Measurements from ENCODE around the gene PPARGC1A.

The PPARGC1A gene

DNA sequence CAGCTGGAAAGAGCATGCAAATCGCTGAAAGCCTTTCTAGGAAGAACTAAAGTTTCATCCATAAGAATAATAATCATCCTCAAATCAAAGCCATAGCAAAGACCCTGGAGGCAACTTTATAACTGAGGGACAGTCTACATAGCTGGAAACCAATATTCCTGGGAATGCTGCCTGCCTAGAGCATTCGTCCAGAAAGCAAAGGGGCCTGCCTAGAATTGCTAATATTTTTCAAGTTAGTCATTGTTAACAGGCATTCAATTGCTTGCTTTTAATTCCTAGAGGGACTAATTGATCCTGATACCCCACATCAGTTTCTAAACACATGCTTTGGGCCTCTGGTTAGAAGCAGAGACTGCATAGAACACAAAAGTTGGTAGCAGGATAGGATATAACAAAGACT is 4.2 kb upstream of the PPARGC1A start:
- Mint-ChIP-seq H3K4me3 (no peak overlapping the region), H3K36me3 (ENCODE audit: low read depth) (no peaks in the 10 kb centered on the region), H3K27ac (no peak overlapping the region), H3K27me3 (ENCODE audit: low read depth) (peaks cover 7% of the 10 kb centered on the region), H3K9me3 (no peaks in the 10 kb centered on the region), H3K4me1 (ENCODE audit: low read depth) (peaks cover 3% of the 10 kb centered on the region)

DNA sequence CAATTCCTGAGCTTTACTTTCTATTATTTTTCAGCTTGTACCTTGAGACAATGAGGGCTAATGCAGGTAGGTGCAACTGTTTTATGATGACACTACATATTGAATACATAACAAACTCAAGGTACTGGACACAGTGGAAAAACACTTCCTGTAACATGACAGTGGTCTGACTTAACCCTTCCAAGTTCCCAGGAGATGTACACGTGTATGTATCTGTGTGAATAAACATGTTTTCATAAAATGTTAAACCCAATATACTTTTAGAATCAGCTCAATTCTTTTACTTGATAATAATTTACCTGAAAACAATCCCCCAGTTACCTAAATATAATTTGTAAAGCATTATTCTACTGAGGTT is 1.2 kb upstream of the PPARGC1A start:
- peaks cover 8% of the 10 kb centered on the region for H3K4me1 Mint-ChIP-seq (ENCODE audit: low read depth)
- H3K36me3 Mint-ChIP-seq (ENCODE audit: low read depth): no peaks in the 10 kb centered on the region
- H3K27me3 Mint-ChIP-seq (ENCODE audit: low read depth): peaks cover 16% of the 10 kb centered on the region
- no peaks in the 10 kb centered on the region for H3K9me3 Mint-ChIP-seq
- no peak overlapping the region for H3K4me3 Mint-ChIP-seq
- no peak overlapping the region for H3K27ac Mint-ChIP-seq

DNA sequence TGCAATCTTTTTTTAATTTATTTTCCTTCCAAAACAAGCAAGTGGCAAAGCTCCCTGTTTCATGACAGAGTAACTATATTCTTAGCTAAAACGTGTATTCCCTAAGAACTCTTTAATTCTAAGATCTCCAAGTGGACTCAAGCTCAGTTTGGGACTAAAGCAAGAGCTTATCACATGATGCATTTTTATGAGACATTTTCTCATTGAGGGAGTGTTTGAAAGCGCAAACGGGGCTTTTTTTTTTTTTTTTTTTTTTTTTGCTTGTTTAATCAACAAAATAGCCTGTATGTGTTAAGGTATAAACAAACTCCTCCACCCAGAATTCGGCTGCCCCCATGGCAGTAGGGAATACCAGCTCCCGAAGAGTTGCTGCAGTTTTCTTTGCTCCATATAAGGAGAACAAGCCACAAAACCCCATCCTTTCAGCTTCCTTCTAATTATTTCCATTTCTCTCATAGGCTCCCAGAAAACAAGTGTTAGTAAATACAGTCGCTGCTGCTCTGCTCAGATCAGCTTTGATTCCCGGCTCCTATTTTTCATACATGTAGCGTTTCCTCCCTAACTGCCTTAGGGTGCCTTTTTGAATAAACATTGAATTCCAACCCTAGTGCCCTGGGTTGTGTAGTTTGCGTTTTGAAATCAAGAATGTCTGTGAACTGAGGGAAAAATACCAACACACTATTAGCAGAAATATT is 669 bp upstream of the PPARGC1A start:
- Mint-ChIP-seq H3K9me3 (no peaks in the 10 kb centered on the region), H3K27me3 (ENCODE audit: low read depth) (peaks cover 16% of the 10 kb centered on the region), H3K36me3 (ENCODE audit: low read depth) (no peaks in the 10 kb centered on the region), H3K4me1 (ENCODE audit: low read depth) (peaks cover 8% of the 10 kb centered on the region), H3K27ac (no peak overlapping the region), H3K4me3 (no peak overlapping the region)

DNA sequence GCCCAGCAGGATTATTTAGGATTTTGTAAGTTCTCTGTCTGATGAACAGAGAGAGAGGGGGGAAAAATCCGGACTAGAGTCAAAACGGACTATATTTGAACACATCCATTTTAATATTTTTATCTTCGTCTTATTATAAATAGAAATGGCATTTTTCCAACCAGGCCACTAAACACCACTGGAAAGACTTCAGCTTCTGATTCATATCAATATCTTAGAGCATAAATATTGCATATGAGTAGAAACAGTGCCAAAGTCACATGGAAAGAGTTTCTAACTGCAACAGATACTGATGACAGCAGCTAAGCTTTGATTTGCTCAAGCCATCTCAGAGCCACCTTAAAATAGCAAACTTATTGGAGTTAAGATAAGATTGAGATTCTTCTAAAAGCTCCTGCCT is 456 bp downstream of the PPARGC1A start:
- H3K27me3 Mint-ChIP-seq (ENCODE audit: low read depth): peaks cover 16% of the 10 kb centered on the region

DNA sequence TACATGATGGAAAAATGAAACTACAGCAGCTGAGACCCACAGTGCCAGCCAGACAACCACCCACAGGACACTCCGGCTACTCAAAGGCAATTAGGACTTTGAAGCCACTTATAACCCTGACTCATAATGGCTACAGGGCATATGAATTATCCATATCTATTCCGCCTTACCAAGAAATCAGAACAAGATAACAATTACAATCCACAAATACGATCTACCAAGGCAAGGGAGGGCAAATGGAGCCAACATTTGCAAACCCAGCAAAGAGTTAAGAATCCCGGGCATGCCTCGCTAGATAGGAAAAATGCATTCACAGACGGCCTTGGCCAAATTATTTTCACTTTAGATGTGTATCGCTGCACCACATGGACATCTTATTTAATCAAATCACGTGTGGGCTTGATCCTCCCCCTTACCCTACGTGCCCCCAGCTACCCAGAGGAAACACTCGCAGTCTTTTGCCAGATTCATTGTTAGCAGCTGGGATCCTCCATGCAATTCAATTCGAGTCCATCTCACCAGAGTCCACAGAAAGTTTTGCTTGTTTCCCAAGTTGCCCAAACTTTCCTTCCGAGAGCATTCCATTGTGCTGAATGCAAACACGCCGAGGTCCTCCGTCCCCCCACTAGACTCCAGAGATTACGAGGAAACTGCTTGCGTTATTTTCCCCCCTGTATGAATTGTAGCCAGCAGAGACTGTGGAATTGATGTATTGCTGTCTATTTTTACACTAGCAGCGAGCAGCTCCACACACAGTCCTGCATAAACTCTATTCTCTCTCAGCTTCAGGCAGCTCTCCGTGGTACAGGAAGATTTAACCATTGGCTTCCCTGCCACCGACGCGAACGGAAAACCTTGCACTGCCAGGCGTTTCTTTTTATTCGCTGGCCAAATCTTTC is 1.2 kb downstream of the PPARGC1A start:
- Mint-ChIP-seq H3K27ac (no peak overlapping the region), H3K4me3 (no peak overlapping the region), H3K27me3 (ENCODE audit: low read depth) (peaks cover 16% of the 10 kb centered on the region), H3K36me3 (ENCODE audit: low read depth) (no peaks in the 10 kb centered on the region), H3K4me1 (ENCODE audit: low read depth) (peaks cover 8% of the 10 kb centered on the region), H3K9me3 (no peaks in the 10 kb centered on the region)

More for the DNA sequence above, 456 bp downstream of the PPARGC1A start:
- Mint-ChIP-seq H3K9me3 (no peaks in the 10 kb centered on the region), H3K4me3 (no peak overlapping the region), H3K27ac (no peak overlapping the region), H3K4me1 (ENCODE audit: low read depth) (peaks cover 8% of the 10 kb centered on the region), H3K36me3 (ENCODE audit: low read depth) (no peaks in the 10 kb centered on the region)

DNA sequence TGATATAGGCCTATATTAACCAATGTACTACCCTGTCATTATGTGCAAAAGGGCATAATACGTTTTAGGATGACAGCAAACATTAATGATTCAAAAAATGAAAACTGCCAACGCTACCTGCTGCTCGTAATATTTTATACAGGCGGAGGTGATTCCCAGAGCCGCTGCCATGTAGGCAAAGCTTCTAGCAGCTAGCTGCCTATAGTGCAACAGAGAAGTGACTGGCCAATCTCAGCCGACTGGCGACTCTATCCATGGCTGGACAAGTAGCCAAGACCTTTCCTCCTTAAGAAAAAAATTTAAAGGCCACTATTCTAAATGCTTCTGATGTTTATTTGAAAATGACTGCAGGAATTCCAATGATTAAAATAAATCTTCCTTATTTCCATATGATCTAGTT is 1.9 kb downstream of the PPARGC1A start:
- no peak overlapping the region for H3K4me3 Mint-ChIP-seq
- H3K27ac Mint-ChIP-seq: no peak overlapping the region
- H3K4me1 Mint-ChIP-seq (ENCODE audit: low read depth): peaks cover 8% of the 10 kb centered on the region
- no peaks in the 10 kb centered on the region for H3K36me3 Mint-ChIP-seq (ENCODE audit: low read depth)
- no peaks in the 10 kb centered on the region for H3K9me3 Mint-ChIP-seq
- peaks cover 16% of the 10 kb centered on the region for H3K27me3 Mint-ChIP-seq (ENCODE audit: low read depth)

DNA sequence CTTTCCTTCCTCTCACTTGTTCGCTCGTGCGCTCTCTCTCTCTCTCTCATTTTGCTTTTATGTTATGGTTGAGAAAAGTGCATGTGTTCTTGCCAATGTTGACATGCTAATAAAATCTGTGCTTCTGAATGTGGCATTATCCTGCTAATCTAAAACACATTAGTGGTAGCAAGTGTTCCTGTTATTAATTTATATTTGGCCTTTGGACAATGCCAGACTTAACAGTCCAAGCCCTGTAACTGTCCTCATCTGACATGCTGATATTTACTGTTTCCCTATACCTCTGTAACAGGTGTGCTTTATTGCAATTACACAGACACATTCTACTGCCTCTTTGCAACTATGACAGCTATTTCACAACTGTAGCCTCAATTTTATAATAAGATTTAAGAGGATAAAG is 2.7 kb downstream of the PPARGC1A start:
- Mint-ChIP-seq H3K4me3 (no peak overlapping the region), H3K9me3 (no peaks in the 10 kb centered on the region), H3K27ac (no peak overlapping the region), H3K27me3 (ENCODE audit: low read depth) (peaks cover 16% of the 10 kb centered on the region), H3K36me3 (ENCODE audit: low read depth) (no peaks in the 10 kb centered on the region), H3K4me1 (ENCODE audit: low read depth) (peaks cover 8% of the 10 kb centered on the region)

DNA sequence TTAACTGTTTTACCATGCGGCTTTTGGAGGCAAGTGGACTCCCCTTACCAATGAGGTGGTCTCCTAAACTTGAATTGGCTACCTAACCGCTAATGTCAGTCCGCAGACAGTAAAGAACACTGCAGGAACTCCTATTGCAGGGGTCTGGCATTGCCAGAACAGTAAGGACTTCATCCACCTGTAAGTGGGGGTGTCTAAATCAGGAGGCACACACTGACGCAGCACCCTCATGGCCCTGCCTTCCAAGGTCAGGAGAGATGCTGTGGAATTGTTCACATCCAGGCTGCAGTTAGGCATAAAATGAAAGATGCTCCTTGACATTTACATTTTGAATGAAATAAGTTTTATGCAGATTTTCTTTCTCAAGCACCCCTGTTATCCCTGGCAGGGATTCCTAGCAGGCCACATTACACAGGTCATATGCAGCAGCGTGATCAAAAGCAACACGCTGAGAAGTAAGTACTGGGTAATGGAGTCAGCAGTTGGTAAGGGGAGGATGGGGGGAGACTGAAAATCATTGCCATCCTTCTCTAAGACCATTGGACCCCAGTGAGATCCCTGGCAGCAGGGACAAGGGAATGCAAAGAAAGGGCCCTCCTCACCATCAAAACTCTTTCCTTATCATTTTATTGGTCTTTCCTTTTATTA is 3.8 kb downstream of the PPARGC1A start:
- H3K27ac Mint-ChIP-seq: no peak overlapping the region
- H3K36me3 Mint-ChIP-seq (ENCODE audit: low read depth): no peaks in the 10 kb centered on the region
- H3K27me3 Mint-ChIP-seq (ENCODE audit: low read depth): peaks cover 16% of the 10 kb centered on the region
- no peak overlapping the region for H3K4me3 Mint-ChIP-seq
- peaks cover 8% of the 10 kb centered on the region for H3K4me1 Mint-ChIP-seq (ENCODE audit: low read depth)
- H3K9me3 Mint-ChIP-seq: no peaks in the 10 kb centered on the region

DNA sequence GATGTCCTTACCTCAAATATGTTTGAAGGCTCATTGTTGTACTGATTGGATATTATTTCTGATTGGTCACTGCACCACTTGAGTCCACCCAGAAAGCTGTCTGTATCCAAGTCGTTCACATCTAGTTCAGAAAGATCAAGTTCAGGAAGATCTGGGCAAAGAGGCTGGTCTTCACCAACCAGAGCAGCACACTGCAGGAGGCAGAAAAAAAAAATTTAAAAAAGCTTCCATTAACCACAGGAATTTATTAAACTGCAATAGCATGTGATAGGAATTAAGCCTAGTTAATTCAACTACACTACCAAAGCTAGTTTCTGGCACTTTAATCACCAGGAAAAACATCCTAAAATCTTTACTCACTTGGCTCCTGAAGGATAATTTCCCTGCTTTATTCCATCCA is 5.1 kb downstream of the PPARGC1A start:
- no peaks in the 10 kb centered on the region for H3K36me3 Mint-ChIP-seq (ENCODE audit: low read depth)
- no peak overlapping the region for H3K4me3 Mint-ChIP-seq
- H3K9me3 Mint-ChIP-seq: no peaks in the 10 kb centered on the region
- H3K4me1 Mint-ChIP-seq (ENCODE audit: low read depth): peaks cover 7% of the 10 kb centered on the region
- H3K27me3 Mint-ChIP-seq (ENCODE audit: low read depth): peaks cover 14% of the 10 kb centered on the region
- H3K27ac Mint-ChIP-seq: no peak overlapping the region

DNA sequence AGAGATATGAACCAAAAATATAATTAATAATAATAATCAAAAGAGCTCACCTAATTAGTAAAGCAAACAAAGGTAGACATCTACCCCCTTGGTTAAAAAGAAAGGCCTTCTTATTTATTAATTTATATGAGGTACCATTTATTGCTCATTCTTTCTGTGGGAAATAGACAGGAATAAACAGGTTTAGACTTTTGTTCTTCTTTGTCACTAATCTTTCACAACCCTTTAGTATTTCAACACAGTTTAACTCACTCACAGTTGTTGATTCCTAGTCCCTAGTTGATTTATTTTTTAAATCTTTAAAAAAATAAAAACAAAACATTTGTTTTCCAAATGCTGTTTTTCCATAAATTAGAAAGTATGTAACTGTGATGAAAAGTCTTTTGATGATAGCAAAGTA is 5.6 kb downstream of the PPARGC1A start:
- H3K27ac Mint-ChIP-seq: no peak overlapping the region
- peaks cover 11% of the 10 kb centered on the region for H3K27me3 Mint-ChIP-seq (ENCODE audit: low read depth)
- peaks cover 6% of the 10 kb centered on the region for H3K4me1 Mint-ChIP-seq (ENCODE audit: low read depth)

DNA sequence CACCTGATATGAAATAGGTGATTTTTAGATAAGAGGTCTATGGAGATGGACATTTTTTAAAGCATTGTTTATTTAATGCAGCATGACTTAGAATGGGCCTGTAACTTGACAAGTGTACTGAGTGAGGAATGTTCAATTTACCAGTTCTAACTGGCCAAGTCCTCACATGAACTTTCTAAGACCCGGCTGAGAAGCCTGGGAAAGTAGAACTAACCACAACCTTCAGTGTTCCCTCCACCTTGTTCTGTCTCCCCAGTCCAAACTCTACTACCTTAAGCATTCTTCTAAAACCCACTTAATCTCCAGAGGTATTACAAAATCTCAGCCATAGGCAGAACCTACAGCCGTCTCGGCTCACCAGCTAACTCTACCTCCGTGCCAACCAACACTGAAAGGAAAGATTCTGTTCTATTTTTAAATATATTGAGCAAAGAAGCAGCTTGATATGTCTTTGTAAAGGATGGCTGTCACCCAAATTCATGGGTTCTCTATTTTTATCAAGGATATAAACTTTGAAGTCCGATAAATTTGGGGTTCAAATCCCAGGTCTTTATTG is 6.8 kb downstream of the PPARGC1A start:
- H3K9me3 Mint-ChIP-seq: no peaks in the 10 kb centered on the region
- H3K27me3 Mint-ChIP-seq (ENCODE audit: low read depth): no peaks in the 10 kb centered on the region
- H3K36me3 Mint-ChIP-seq (ENCODE audit: low read depth): no peaks in the 10 kb centered on the region
- H3K4me3 Mint-ChIP-seq: no peak overlapping the region
- no peaks in the 10 kb centered on the region for H3K4me1 Mint-ChIP-seq (ENCODE audit: low read depth)
- H3K27ac Mint-ChIP-seq: no peak overlapping the region

More for the DNA sequence above, 5.6 kb downstream of the PPARGC1A start:
- H3K4me3 Mint-ChIP-seq: no peak overlapping the region
- no peaks in the 10 kb centered on the region for H3K36me3 Mint-ChIP-seq (ENCODE audit: low read depth)
- no peaks in the 10 kb centered on the region for H3K9me3 Mint-ChIP-seq

DNA sequence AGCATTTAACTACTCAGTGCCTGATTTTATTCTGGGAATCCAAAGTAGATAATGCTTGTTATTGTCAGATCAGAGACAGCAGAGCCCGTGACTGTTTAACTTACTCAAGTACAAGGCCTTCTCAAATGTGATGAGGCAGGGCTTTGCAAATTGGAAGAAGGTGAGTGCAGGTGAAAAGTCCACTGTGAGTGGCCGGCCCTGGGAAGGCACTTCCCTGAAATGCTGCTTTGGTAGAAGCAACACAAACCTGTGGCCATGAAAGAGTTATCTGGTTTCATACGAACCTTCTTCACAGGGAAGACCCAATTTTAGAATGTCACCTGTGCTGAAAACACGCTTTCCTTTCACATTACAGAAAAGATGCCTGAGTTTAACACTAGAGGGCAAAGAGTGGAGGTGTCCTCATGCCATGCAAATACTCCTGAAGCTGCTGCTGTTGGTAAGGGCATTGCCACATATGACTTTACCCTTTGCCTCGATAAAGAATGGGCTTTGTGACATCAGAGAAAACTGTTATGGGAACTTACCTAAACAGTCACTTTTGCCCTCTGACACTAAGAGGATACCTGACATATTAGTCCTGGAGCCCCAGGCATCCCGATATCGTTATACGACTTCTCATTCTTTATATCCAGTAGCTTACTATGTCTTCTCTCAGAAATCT is 8.0 kb downstream of the PPARGC1A start:
- no peaks in the 10 kb centered on the region for H3K27me3 Mint-ChIP-seq (ENCODE audit: low read depth)
- no peaks in the 10 kb centered on the region for H3K36me3 Mint-ChIP-seq (ENCODE audit: low read depth)
- H3K27ac Mint-ChIP-seq: no peak overlapping the region
- H3K9me3 Mint-ChIP-seq: no peaks in the 10 kb centered on the region
- no peaks in the 10 kb centered on the region for H3K4me1 Mint-ChIP-seq (ENCODE audit: low read depth)
- no peak overlapping the region for H3K4me3 Mint-ChIP-seq

DNA sequence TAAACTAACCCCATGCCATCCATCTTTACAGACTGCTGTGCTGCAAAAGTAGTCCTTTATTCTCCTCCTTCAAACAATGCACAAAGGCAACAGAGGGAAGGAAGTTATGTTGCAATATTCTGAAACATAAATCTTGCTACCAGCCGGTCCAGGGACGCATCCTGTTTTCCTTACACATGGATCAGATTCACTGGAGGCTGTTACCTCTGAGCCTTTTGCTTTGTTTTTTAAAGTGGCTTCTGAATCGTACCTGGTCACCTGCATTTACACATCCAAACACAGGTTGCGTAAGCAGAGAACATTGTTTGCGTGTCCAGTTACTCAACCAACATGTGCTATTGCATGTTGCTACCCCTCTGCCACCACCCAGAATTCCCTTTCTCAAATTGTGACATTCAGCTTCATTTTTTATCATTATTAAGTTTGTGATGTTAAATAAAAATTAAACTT is 8.8 kb downstream of the PPARGC1A start:
- Mint-ChIP-seq H3K27me3 (ENCODE audit: low read depth) (no peaks in the 10 kb centered on the region), H3K27ac (no peak overlapping the region), H3K4me1 (ENCODE audit: low read depth) (no peaks in the 10 kb centered on the region), H3K36me3 (ENCODE audit: low read depth) (no peaks in the 10 kb centered on the region), H3K4me3 (no peak overlapping the region), H3K9me3 (no peaks in the 10 kb centered on the region)
